ENCODE measurements around the gene SPPL2B. TPM values are rescaled to one million over a fixed set of nuclear protein-coding genes. Genes with fewer than 3 reads are reported as not detected.

Gene SPPL2B
- total RNA-seq, 4 donors from 2014 or later: 18.5 to 32.7 (median 30.9) TPM

GRCh38 chr19:2318923-2319322 is 9.6 kb upstream of the SPPL2B start:
- peaks cover 0 to 6% (median 0%) of the 10 kb centered on the region in 3 donors for H3K4me1 ChIP-seq
- WGBS, 2 donors (ENCODE audit: low coverage in 1 of 2): 92 to 94% methylated on average over 3 to 4 of the region's 6 CpGs
- peaks cover 0 to 18% (median 0%) of the 10 kb centered on the region in 3 donors for H3K9me3 ChIP-seq
- TF ChIP-seq CTCF (IDR thresholded peaks at IDR 0.05) (no peak), EP300 (IDR thresholded peaks at IDR 0.05) (no peak), POLR2AphosphoS5 (IDR thresholded peaks at IDR 0.05) (no peak), POLR2A (IDR thresholded peaks at IDR 0.05) (no peak)
- ATAC-seq: no peak
- H3K36me3 ChIP-seq: peaks cover 0 to 31% of the 10 kb centered on the region in 2 donors
- no peak overlapping the region for H3K4me3 ChIP-seq
- peaks cover 2% of the 10 kb centered on the region for H3K27me3 ChIP-seq
- H3K27ac ChIP-seq: no peak overlapping the region

GRCh38 chr19:2319551-2319950 is 8.9 kb upstream of the SPPL2B start:
- Histone ChIP-seq H3K9me3 (peaks cover 0 to 15% (median 0%) of the 10 kb centered on the region in 3 donors), H3K36me3 (peaks cover 0 to 37% of the 10 kb centered on the region in 2 donors), H3K27me3 (no peaks in the 10 kb centered on the region), H3K27ac (no peak overlapping the region), H3K4me3 (no peak overlapping the region), H3K4me1 (peaks cover 0 to 6% (median 0%) of the 10 kb centered on the region in 3 donors)
- TF ChIP-seq POLR2A (IDR thresholded peaks at IDR 0.05) (no peak), EP300 (IDR thresholded peaks at IDR 0.05) (no peak), POLR2AphosphoS5 (IDR thresholded peaks at IDR 0.05) (no peak), CTCF (IDR thresholded peaks at IDR 0.05) (no peak)
- no CpG with 5 or more reads among the region's 20 CpGs for WGBS, 2 donors (ENCODE audit: low coverage in 1 of 2)
- no peak for ATAC-seq

DNA sequence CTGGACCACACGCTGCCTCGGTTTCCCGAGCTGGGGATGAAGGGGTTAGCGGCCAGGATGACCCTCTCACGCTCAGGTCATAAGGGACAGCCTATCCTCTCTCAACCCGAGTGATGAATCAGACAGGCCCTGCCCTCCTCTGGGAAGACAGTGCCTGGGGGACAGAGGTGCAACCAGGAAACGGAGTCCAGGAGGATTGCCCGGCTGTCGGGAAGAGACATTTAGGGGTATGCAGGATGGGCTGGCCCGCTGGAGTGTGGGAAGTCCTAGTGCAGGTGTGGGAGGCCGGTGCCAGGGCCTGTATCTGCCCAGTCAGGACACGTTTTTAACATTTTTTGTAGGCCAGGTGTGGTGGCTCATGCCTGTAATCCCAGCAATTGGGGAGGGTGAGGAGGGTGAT is 8.4 kb upstream of the SPPL2B start:
- peaks cover 0 to 42% of the 10 kb centered on the region in 2 donors for H3K36me3 ChIP-seq
- no peak for TF ChIP-seq POLR2A (IDR thresholded peaks at IDR 0.05)
- no peak for TF ChIP-seq POLR2AphosphoS5 (IDR thresholded peaks at IDR 0.05)
- no peak for TF ChIP-seq CTCF (IDR thresholded peaks at IDR 0.05)
- TF ChIP-seq EP300 (IDR thresholded peaks at IDR 0.05): no peak
- WGBS, 2 donors (ENCODE audit: low coverage in 1 of 2): 66 to 67% methylated on average over 4 to 6 of the region's 12 CpGs
- H3K27ac ChIP-seq: no peak overlapping the region
- H3K4me1 ChIP-seq: peaks cover 0 to 6% (median 0%) of the 10 kb centered on the region in 3 donors
- H3K9me3 ChIP-seq: peaks cover 0 to 10% (median 0%) of the 10 kb centered on the region in 3 donors
- H3K4me3 ChIP-seq: no peak overlapping the region
- no peak for ATAC-seq
- no peaks in the 10 kb centered on the region for H3K27me3 ChIP-seq

DNA sequence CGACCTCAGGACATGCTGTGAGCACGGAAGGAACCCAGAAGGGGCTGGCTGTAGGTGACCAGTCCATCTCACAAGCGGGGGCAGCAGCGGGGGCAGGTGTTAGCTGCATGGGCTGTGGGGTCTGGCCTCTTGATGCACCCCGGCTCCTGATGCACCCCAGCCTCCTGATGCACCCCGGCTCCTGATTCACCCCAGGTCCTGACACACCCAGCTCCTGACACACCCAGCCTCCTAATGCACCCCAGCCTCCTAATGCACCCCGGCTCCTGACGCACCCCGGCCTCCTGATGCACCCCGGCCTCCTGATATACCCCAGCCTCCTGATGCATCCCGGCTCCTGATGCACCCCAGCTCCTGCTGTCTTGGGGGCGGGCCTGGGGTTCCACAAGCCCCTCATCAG is 7.5 kb upstream of the SPPL2B start:
- Histone ChIP-seq H3K9me3 (peaks cover 0 to 1% (median 0%) of the 10 kb centered on the region in 3 donors), H3K36me3 (peaks cover 0 to 51% of the 10 kb centered on the region in 2 donors), H3K27me3 (no peaks in the 10 kb centered on the region), H3K27ac (no peak overlapping the region), H3K4me3 (no peak overlapping the region), H3K4me1 (peaks cover 0 to 13% (median 0%) of the 10 kb centered on the region in 3 donors)
- WGBS, 2 donors (ENCODE audit: low coverage in 1 of 2): 40% methylated on average over 1 of the region's 12 CpGs; no CpG with 5 or more reads in 1 of the 2 donors
- no peak for ATAC-seq
- TF ChIP-seq EP300 (IDR thresholded peaks at IDR 0.05): no peak
- no peak for TF ChIP-seq CTCF (IDR thresholded peaks at IDR 0.05)
- no peak for TF ChIP-seq POLR2A (IDR thresholded peaks at IDR 0.05)
- TF ChIP-seq POLR2AphosphoS5 (IDR thresholded peaks at IDR 0.05): no peak

- no peak overlapping the region for H3K4me3 ChIP-seq
- no peaks in the 10 kb centered on the region for H3K27me3 ChIP-seq
- peaks cover 0 to 52% of the 10 kb centered on the region in 2 donors for H3K36me3 ChIP-seq
- TF ChIP-seq POLR2A (IDR thresholded peaks at IDR 0.05) (no peak), POLR2AphosphoS5 (IDR thresholded peaks at IDR 0.05) (no peak), CTCF (IDR thresholded peaks at IDR 0.05) (no peak), EP300 (IDR thresholded peaks at IDR 0.05) (no peak)
- no peaks in the 10 kb centered on the region for H3K9me3 ChIP-seq
- H3K4me1 ChIP-seq: peaks cover 0 to 21% (median 2%) of the 10 kb centered on the region in 3 donors
- ATAC-seq: no peak
- no peak overlapping the region for H3K27ac ChIP-seq
- 87% methylated on average over 9 of the region's 39 CpGs; no CpG with 5 or more reads in 1 of the 2 donors for WGBS, 2 donors (ENCODE audit: low coverage in 1 of 2)
Measured at GRCh38 chr19:2321565-2322283, 6.8 kb upstream of the SPPL2B start.

All from gastroesophageal sphincter (tissue), 4 donors.